GM08714 (cell line): ENCODE measurements around the gene CEP131.
"Not testable (repeated sequence)": the region's sequence is repeated elsewhere in the genome, so short reads cannot be mapped to it uniquely, and the experiment has no call there.

ENCODE experiments used
- H3K4me3 ChIP-seq: fragments of 200-500 bp; sonication (Bioruptor generic); 2 replicates; pipeline ENCODE4 v1.5.1; 2014; ENCODE audit warnings: mild to moderate bottlenecking, low read length, inconsistent platforms
- ZNF274 ChIP-seq: IDR thresholded peaks from 2 replicates; pipeline ENCODE4 v1.6.1; 2012; ENCODE audit warnings: mild to moderate bottlenecking, low read depth, low read length

CEP131 gene

DNA sequence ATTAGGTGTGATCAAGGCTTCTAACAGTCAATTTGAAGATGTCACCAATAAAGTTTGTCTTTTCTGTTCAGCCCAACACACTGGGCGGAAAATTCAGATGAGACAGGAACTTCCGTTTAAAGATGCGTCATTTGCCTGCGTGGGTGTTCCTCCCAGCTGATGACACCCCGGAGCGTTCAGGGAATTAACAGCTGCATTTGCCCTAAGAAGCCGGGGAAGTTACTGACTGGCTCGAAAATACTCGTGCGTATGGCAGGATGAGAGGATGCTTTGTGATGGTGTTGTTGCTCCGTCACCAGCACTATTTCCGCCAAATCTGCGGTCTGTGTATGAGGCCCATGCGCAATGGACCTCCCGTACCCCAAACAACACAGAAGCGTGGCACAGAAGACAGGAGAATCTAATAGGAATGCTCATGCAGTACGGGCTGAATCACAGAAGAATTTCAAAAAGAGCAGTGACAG, 69.4 kb downstream of the CEP131 start:
- H3K4me3 ChIP-seq, result no peak overlapping the region
- no peak for TF ChIP-seq ZNF274

GRCh38 chr17:81152288-81152828, 70.4 kb downstream of the CEP131 start:
- H3K4me3 ChIP-seq, result no peak overlapping the region
- no peak for TF ChIP-seq ZNF274

GRCh38 chr17:81151278-81151677, 71.5 kb downstream of the CEP131 start:
- no peak for TF ChIP-seq ZNF274
- no peak overlapping the region for H3K4me3 ChIP-seq

DNA sequence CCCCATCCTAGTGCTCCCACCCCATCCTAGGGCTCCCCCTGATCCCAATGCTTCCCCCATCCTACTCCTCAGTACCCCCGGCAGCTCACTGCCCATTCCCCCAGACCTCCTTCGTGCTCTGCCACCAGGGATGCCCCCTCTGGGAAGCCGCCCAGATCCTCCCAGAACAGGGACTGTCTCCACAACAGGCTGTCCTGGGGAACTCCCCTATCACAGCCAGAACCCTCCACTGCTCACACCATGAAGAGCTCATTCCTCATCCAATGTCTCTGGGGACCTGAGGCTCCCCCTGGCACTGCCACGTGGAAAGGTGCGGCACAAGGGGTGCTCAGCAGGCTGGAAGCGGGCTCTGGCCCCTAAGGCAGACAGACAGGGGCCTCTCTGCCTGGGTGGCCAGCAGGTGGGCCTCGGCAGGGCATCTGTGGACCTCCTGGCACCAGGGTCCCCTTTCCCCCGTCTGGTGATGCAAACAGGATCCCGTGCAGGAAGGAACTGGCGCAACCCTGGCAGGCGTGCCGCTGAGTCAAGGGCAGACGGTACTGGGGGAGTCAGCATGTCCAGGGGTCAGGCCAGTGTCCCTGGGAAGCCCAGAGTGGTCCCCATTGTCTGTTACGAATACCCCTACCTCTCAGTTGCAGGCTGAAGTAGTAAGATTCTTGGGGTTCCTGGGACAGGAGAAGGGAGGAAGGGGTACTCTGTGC, 72.2 kb downstream of the CEP131 start:
- TF ChIP-seq ZNF274, result no peak
- no peak overlapping the region for H3K4me3 ChIP-seq

GRCh38 chr17:81148986-81149533, 73.7 kb downstream of the CEP131 start:
- H3K4me3 ChIP-seq, result no peak overlapping the region
- TF ChIP-seq ZNF274, result no peak

DNA sequence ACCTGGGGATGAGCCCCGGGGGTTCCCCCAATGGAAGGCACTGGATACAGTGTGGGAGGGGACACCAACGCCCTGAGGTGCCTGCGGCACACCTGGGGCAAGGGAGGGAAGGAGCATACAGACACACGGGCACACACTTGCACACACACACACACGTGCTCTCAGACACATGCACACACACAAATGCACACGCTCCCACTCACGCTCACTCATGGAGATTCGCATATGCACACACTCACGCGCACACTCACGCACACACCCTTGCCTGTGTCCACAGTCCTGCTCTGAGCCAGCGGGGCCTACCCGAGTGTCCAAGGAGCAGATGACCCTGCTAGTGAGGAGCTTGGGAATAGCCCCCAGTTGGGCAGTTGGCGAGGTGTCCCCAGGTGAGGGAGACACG, 74.2 kb downstream of the CEP131 start:
- H3K4me3 ChIP-seq, result no peak overlapping the region
- no peak for TF ChIP-seq ZNF274

GRCh38 chr17:81147701-81148100, 75.1 kb downstream of the CEP131 start:
- H3K4me3 ChIP-seq, result no peak overlapping the region
- TF ChIP-seq ZNF274, result no peak

DNA sequence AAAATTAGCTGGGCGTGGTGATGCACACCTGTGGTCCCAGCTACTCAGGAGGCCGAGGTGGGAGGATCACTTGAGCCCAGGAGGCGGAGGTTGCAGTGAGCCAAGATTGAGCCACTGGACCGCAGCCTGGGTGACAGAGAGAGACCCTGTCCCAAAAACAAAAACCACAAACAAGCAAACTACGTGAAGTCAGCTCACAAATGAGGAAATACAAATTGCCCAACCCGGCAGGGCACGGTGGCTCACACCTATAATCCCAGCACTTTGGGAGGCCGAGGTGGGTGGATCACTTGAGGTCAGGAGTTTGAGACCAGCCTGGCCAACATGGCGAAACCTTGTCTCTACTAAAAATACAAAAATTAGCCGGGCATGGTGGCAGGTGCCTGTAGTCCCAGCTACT, 76.6 kb downstream of the CEP131 start:
- H3K4me3 ChIP-seq, result not testable (repeated sequence)

GRCh38 chr17:81144423-81144781, 78.4 kb downstream of the CEP131 start:
- no peak overlapping the region for H3K4me3 ChIP-seq
- no peak for TF ChIP-seq ZNF274

- TF ChIP-seq ZNF274, result no peak
- H3K4me3 ChIP-seq, result no peak overlapping the region
These were observed 78.9 kb downstream of the CEP131 start for GRCh38 chr17:81143717-81144422.

DNA sequence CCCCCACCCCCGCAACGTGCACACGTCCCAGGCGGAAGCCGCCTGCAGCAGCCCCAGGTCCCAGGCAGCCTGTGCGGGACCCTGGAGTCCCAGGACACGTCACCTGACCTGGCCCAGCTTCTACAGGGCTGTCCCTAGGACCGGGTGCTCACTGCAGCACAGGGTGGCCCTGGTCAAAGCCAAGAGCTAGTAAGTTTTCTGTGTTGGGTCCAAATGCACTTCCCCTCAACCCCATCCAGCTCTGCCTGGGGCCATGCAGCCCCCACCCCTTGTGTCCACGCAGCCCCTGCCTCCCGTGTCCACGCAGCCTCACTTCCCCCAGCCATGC, 79.6 kb downstream of the CEP131 start:
- no peak overlapping the region for H3K4me3 ChIP-seq
- TF ChIP-seq ZNF274, result no peak

- TF ChIP-seq ZNF274, result no peak
- H3K4me3 ChIP-seq, result no peak overlapping the region
These were observed 80.2 kb downstream of the CEP131 start for GRCh38 chr17:81142301-81143199.

DNA sequence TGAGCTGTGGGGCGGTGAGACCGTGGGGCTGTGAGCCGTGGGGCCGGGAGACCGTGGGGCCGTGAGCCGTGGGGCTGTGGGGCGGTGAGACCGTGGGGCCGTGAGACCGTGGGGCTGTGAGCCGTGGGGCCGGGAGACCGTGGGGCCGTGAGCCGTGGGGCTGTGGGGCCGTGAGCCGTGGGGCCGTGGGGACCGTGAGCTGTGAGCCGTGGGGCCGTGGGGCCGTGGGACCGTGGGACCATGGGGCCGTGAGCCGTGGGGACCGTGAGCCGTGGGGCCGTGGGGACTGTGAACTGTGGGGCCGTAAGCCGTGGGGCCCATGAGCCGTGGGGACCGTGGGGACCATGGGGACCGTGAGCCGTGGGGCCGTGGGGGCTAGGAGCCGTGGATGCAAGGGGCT, 82.1 kb downstream of the CEP131 start:
- H3K4me3 ChIP-seq, result no peak overlapping the region
- no peak for TF ChIP-seq ZNF274

GRCh38 chr17:81140018-81140417, 82.7 kb downstream of the CEP131 start:
- no peak overlapping the region for H3K4me3 ChIP-seq
- no peak for TF ChIP-seq ZNF274
